Stimulated activated CD8-positive, alpha-beta memory T cell treated with anti-CD3 and anti-CD28 coated beads, Interleukin-2, amount 100 ng/mL, for 48 hours (primary cell): ENCODE data around the gene TBC1D30.
A peak's percentile ranks its signal among the peaks of the same experiment; 100 is the strongest.
"Not testable (repeated sequence)": the region's sequence is repeated elsewhere in the genome, so short reads cannot be mapped to it uniquely, and the experiment has no call there.

Source experiments
- DNase-seq, 2 donors: peaks; one replicate each; pipeline ENCODE4 v3.0.0-alpha.2; 2020; ENCODE audit warnings: low read depth in 2 of 2

The TBC1D30 gene

DNA sequence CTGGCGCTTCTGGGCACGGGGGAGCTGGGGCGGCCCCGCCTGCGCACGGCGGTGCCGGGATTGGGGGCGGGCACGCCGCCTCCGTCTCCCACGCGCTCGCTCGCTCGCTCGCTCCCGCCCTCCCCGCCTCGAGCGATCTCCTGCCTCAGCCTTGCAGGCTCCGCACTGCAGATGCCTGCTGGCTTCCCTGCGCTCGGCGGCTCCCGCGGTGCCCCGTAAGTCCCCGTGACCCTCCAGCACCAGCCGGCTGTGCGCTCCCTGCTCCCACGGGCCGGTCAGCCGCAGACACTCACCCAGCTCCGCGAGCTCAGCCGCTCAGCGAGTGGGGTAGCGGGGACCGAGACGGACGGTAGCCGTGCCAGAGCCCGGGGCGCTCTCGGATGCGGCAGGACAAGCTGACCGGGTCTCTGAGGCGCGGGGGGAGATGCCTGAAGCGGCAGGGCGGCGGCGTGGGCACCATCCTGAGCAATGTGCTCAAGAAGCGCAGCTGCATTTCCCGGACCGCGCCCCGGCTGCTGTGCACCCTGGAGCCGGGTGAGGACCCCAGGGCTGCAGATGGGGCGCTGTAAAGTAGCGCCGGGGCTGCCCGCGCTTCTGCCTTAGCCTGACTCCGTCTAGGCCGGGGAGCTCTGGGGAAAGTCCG lies at the start of gene TBC1D30:
TSS of gene TBC1D30 (plus strand) at position 148 of the 643 bp plus-strand sequence. CDS start at position 381, 233 bp downstream.
- DNase-seq, result peak; percentile 11 to 30

- not testable (repeated sequence) for DNase-seq
These were observed 49.2 kb upstream of the TBC1D30 start for GRCh38 chr12:64775147-64775736.

- no peak for DNase-seq
These were observed 45.0 kb upstream of the TBC1D30 start for GRCh38 chr12:64779354-64779974.

- DNase-seq, result no peak
These were observed 44.3 kb upstream of the TBC1D30 start for GRCh38 chr12:64780132-64780530.

GRCh38 chr12:64780531-64781279 lies 43.7 kb upstream of the TBC1D30 start:
- DNase-seq, result peak in 1 of 2 donors; percentile 5

DNA sequence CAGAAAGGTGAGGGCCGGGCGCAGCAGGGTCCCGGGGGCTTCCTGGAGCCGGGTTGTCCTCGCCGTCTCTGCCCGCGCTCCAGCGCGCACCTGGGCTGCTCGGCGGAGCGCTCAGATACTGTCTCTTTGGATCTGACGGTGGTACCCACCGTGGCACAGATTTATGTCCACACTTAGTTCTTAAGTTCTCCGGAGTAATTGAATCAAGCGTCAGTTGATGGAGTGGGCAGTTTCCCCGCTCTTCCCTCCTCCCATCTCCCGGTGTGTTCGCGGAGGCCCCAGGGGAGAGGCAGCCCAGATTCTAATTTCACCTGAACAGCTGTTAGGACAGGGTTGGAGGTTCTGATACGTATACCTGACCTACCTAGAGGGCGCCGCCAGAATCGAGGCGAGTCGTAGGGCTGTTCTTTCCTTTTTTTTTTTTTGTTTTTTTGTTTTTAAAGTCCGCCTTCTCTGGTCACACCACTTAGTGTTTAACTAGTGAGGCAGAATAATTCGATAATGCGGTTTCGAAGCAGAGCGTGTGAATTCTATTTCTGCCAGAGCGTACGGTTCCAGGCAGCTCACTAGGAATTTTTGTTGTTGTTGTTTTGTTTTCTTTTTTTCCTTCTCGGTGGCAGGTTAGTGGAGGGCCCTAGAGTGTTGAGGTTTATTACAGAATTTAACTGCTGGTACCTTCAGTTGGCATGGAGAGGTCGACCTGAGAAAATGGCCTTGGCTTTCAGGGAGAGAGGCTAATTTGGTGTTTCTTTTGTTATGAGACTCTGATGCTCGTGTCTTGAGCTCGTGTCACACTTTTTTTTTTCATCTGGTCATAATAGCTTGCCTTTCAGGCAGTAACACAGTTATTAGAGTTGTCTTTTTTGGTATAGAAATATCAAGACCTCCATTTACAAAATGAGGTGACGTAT lies 42.9 kb upstream of the TBC1D30 start:
- no peak for DNase-seq

DNA sequence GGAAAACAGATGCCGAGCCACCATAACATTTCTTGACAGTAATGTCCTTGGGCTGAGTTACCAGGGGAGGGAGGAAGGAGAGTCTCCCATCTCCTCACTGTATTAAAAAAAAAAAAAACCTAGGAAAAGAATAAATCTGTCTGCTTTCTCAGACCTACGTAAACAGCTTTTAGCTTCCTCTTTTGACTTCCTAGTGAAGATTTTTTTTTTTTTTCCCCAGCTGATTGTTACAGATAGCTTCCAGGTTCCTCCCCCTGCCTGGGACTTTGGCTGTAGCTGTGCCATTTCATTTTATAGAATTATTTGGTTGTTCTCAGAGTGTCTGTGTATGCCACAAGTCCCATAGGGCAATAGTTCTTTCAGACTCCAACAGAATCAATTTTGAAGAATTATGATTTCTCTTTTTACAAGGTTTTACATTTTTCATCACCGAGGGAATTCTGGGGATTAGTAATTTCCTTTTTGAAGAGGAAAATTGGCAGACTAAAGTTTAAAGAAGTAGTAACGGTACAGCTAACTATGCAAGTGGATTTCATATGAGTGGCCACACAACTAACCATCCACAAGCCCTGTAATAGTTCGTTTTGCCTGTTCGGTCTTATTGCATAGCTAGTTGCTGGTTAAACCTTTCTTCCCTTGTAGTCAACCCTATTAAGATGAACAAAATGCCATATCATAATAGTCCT lies 42.1 kb upstream of the TBC1D30 start:
- no peak for DNase-seq

DNA sequence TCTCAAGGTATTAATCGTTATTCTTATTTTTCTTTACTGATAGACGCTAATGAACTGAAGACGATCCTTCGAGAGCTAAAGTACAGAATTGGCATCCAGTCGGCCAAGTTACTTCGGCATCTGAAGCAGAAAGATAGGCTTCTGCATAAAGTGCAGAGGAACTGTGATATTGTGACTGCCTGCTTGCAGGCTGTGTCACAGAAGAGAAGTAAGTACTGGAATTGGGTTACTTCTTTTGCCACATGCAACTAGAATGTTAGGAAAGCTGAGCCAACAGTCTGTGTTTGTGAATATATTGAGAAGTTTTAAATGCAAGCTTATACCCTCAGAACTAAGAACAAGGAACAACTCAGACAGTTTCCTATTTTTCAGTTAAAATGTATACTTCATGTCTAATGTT lies 38.6 kb upstream of the TBC1D30 start:
- DNase-seq, result no peak

- no peak for DNase-seq
These were observed 34.3 kb upstream of the TBC1D30 start for GRCh38 chr12:64790166-64790565.

GRCh38 chr12:64791036-64791435 lies 33.4 kb upstream of the TBC1D30 start:
- no peak for DNase-seq

- DNase-seq, result no peak
These were observed 32.3 kb upstream of the TBC1D30 start for GRCh38 chr12:64792128-64792527.

- DNase-seq, result no peak
These were observed 30.8 kb upstream of the TBC1D30 start for GRCh38 chr12:64793610-64794009.

DNA sequence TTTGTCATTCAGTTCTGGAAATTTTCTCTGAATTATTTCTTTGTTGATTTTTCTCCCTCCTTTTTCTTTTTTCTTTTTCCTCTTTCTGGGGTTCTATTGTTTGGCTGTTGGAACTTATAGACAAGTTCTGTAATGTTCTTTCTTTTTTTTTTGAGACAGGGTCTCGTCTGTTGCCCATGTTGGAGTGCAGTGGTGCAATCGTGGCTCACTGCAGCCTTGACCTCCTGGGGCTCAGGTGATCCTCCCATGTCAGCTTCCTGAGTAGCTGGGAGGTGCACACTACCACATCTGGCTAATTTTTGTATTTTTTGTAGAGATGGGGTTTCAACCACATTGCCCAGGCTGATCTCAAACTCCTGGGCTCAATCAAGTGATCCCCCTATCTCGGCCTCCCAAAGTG lies 30.1 kb upstream of the TBC1D30 start:
- no peak for DNase-seq

- peak; percentile 20 to 23 for DNase-seq
These were observed 28.1 kb upstream of the TBC1D30 start for GRCh38 chr12:64796205-64796845.

- DNase-seq, result no peak
These were observed 27.3 kb upstream of the TBC1D30 start for GRCh38 chr12:64797156-64797555.

DNA sequence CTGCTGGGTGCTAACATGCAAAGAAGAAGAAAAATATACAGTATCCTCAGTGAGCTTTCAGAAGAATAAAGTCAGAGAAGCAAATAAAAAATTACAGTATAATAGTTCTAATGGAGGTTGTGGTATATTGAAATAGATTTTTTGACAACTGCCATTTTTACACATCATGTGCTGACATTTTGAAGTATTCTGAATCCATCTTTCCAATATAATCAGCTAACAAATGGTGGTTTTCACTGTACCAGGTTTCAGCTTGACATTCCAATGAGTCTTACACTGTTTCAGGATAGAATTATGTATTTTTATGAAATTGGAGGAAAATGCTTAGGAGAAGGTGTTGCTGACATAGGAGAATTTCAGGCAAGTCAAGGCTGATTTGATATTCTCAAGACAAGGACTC lies 26.3 kb upstream of the TBC1D30 start:
- no peak for DNase-seq

- DNase-seq, result no peak
These were observed 23.8 kb upstream of the TBC1D30 start for GRCh38 chr12:64800640-64801039.

- no peak for DNase-seq
These were observed 23.1 kb upstream of the TBC1D30 start for GRCh38 chr12:64801381-64801780.

DNA sequence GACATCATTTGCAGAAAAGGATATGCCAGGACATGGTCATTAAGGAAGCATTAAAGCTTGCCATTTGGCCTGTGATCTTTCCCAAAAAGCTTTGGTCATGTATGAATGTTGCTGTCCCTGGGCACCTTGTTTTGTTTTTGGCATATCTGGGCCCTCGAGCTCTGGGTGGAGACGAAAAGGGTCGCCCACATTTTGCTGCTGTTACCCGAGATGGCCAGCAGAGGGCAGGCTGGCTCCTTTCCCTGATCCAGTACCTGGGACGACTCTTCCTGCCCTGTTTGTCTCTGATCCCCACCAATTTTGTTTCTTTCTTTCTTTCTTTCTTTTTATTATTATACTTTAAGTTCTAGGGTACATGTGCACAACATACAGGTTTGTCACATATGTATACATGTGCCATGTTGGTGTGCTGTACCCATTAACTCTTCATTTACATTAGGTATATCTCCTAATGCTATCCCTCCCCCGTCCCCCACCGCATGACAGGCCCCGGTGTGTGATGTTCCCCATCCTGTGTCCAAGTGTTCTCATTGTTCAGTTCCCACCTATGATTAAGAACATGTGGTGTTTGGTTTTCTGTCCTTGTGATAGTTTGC lies 22.2 kb upstream of the TBC1D30 start:
- DNase-seq, result peak in 1 of 2 donors; percentile 40

DNA sequence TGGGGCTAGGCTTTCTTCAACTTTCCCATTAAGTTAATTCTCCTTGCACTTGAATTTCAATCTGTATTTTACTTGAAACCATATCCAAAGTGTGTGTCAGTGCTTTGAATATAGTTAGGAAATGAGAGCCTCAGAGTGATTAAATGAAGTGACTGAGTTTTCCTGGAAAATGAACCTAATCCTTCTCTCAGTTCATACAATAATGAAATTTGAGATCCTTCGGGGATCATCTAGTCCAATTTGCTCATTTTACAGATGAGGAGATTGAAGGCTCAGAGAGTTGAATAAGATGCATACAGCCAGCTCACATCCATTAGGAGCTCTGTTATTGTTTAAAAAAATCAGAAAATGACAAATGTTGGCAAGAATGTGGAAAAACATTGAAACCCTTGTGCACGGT lies 18.3 kb upstream of the TBC1D30 start:
- DNase-seq, result no peak
